ENCODE measurements around the gene CLDN1. TPM values are rescaled to one million over a fixed set of nuclear protein-coding genes. Genes with fewer than 3 reads are reported as not detected.

Gene CLDN1
- total and polyA plus RNA-seq, 2 of the 8 experiments (the other 6 are each of a cell fraction or from before 2014, with no cell fraction given): 3.1 to 6.1 TPM

- no peaks in the 10 kb centered on the region for H3K23me2 ChIP-seq (ENCODE audit: low read depth, low read length)
- WGBS, 2 experiments (ENCODE audit: extremely low coverage in 1 of 2, insufficient coverage in 1 of 2, insufficient read length in 1 of 2, insufficient replicate concordance in 2 of 2, low coverage in 1 of 2, low lambda C conversion rate in 2 of 2, missing lambda C conversion rate in 1 of 2): 12% methylated on average over 9 of the region's 9 CpGs; no CpG with 5 or more reads in 1 of the 2 experiments
- H4K8ac ChIP-seq (ENCODE audit: extremely low read depth, insufficient read depth, low read length): no peak overlapping the region
- no peak overlapping the region for H2AFZ ChIP-seq (ENCODE audit: low read length)
- H3K4me2 ChIP-seq (ENCODE audit: insufficient read depth in 1 of 2, low read depth in 2 of 2, low read length in 2 of 2): peak overlapping the region; percentile 27 to 65; a peak in 2 of 4 replicates
- no peak overlapping the region for H3K27ac ChIP-seq (ENCODE audit: low read depth, low read length)
- H2BK120ac ChIP-seq (replicated peaks; ENCODE audit: low read depth, low read length): no peak overlapping the region
- H3K23ac ChIP-seq (ENCODE audit: insufficient read length): no peak overlapping the region
- H3K79me2 ChIP-seq (ENCODE audit: control insufficient read depth in 1 of 2, insufficient read depth in 2 of 2, low read length in 2 of 2): no peaks in the 10 kb centered on the region
- H4K91ac ChIP-seq (replicated peaks; ENCODE audit: insufficient read length, low read length): no peak overlapping the region
- no peak overlapping the region for H3K18ac ChIP-seq (ENCODE audit: extremely low read depth, low read length)
- no peaks in the 10 kb centered on the region for H3K79me1 ChIP-seq (ENCODE audit: low read depth, low read length)
- H3K4ac ChIP-seq (replicated peaks; ENCODE audit: insufficient read length, low read depth, low read length): no peak overlapping the region
- H3K9me3 ChIP-seq (ENCODE audit: insufficient read depth in 2 of 2, low read depth in 1 of 2, low read length in 1 of 2): no peaks in the 10 kb centered on the region
- DNase-seq (ENCODE audit: low read depth in 1 of 2, low spot score in 2 of 2): peak; percentile 17 to 53
- no peaks in the 10 kb centered on the region; a peak in 1 of 7 replicates for H3K27me3 ChIP-seq (replicated peaks in 1 of 4; ENCODE audit: control insufficient read depth in 3 of 4, extremely low read depth in 1 of 4, insufficient read depth in 3 of 4, low read length in 3 of 4)
- H2AK5ac ChIP-seq (ENCODE audit: low read depth, low read length): no peak overlapping the region
- H3K36me3 ChIP-seq (ENCODE audit: control insufficient read depth in 2 of 4, insufficient read depth in 4 of 4, low read length in 3 of 4): no peaks in the 10 kb centered on the region
- H2BK20ac ChIP-seq (ENCODE audit: low read length): no peak overlapping the region
- CTCF ChIA-PET (ENCODE audit: partially characterized antibody): interaction anchor here (0.8 to 2.5 kb wide), 7 partner anchors 11 to 395 kb away, joined by 4 to 9 read pairs (median 4); partner anchors contain the start of gene CLDN1
- H4K20me1 ChIP-seq (replicated peaks in 1 of 2; ENCODE audit: control insufficient read depth in 1 of 2, insufficient read depth in 2 of 2, low read length in 2 of 2): no peaks in the 10 kb centered on the region
- peak overlapping the region; percentile 46; the same call in 1 of the 2 replicates for H2BK5ac ChIP-seq (ENCODE audit: low read depth, low read length)
- TF ChIP-seq FOSL1 (IDR thresholded peaks at IDR 0.05; ENCODE audit: insufficient read depth, low read depth, low read length): no peak
- 0 out of 4 replicates have a peak, but pooled peaks of 1 of the 2 experiments have one; percentile 56 for TF ChIP-seq HDAC2 (IDR thresholded peaks at IDR 0.05; ENCODE audit: borderline replicate concordance in 1 of 2, low read depth in 2 of 2, low read length in 2 of 2)
- TF ChIP-seq ASH2L (IDR thresholded peaks at IDR 0.05; ENCODE audit: low read length): peak; percentile 9
- TF ChIP-seq E2F6 (IDR thresholded peaks at IDR 0.05): no peak
- no peak for TF ChIP-seq SRF (IDR thresholded peaks at IDR 0.05; ENCODE audit: low read depth, low read length)
- no peak for TF ChIP-seq MAFK (IDR thresholded peaks at IDR 0.05; ENCODE audit: low read depth, low read length)
- TF ChIP-seq NANOG (IDR thresholded peaks at IDR 0.05; ENCODE audit: insufficient read depth, low read depth, low read length, poor library complexity, severe bottlenecking): peak; percentile 50
- H3K14ac ChIP-seq (ENCODE audit: insufficient read length): no peak overlapping the region
- H3K4me1 ChIP-seq (replicated peaks in 1 of 4; ENCODE audit: control insufficient read depth in 3 of 4, insufficient read depth in 4 of 4, low read length in 3 of 4): peaks cover 0 to 9% (median 2%) of the 10 kb centered on the region in 4 experiments; a peak in 2 of 7 replicates
- FAIRE-seq: peak; percentile 13
- POLR2A ChIA-PET (ENCODE audit: partially characterized antibody): no interaction called here
- H2BK15ac ChIP-seq (ENCODE audit: low read length): no peak overlapping the region
- no peak overlapping the region for H3K9ac ChIP-seq (replicated peaks in 1 of 4; ENCODE audit: extremely low read depth in 1 of 4, low read depth in 3 of 4, low read length in 3 of 4)
- no peak overlapping the region for H4K5ac ChIP-seq (ENCODE audit: insufficient read length, low read depth, low read length)
- H2BK12ac ChIP-seq (ENCODE audit: low read depth, low read length): peak overlapping the region; percentile 13; the same call in 1 of the 2 replicates
- no peak overlapping the region for H3K56ac ChIP-seq (replicated peaks; ENCODE audit: insufficient read length, low read depth, low read length)
- peak overlapping the region in 1 of 4 experiments; percentile 23; a peak in 1 of 8 replicates for H3K4me3 ChIP-seq (ENCODE audit: extremely low read depth in 1 of 4, insufficient read depth in 2 of 4, low read depth in 3 of 4, low read length in 4 of 4)
These were observed 40.0 kb upstream of the CLDN1 start for GRCh38 chr3:190362258-190362657.

All from H1 (cell line).